DOHH2 (cell line): Measurements from ENCODE around the gene ADCY1.
"Not testable (repeated sequence)": the region's sequence is repeated elsewhere in the genome, so short reads cannot be mapped to it uniquely, and the experiment has no call there.

Experiments
- H3F3A ChIP-seq: fragments of 200-600 bp; sonication (generic), shearing (Covaris generic); 2 replicates; pipeline ENCODE4 v1.6.0; 2016; ENCODE audit warnings: antibody characterized with exemption, mild to moderate bottlenecking; ENCODE audit not compliant: control insufficient read depth, insufficient read depth
- H3K27ac ChIP-seq: fragments of 200-600 bp; sonication (generic); 2 replicates; pipeline ENCODE4 v1.5.1; 2014; ENCODE audit warnings: low read depth, mild to moderate bottlenecking, low read length, moderate library complexity
- H3K27me3 ChIP-seq: fragments of 200-600 bp; sonication (generic); 2 replicates; pipeline ENCODE4 v1.6.1; 2014; ENCODE audit warnings: mild to moderate bottlenecking, low read length, mixed read lengths; ENCODE audit not compliant: control insufficient read depth
- H3K36me3 ChIP-seq: fragments of 200-600 bp; sonication (generic); 2 replicates; pipeline ENCODE4 v1.6.1; 2014; ENCODE audit warnings: mild to moderate bottlenecking, low read length, moderate library complexity, mixed read lengths; ENCODE audit not compliant: control insufficient read depth
- H3K4me1 ChIP-seq: fragments of 200-600 bp; sonication (generic); 2 replicates; pipeline ENCODE4 v1.6.1; 2014; ENCODE audit warnings: mild to moderate bottlenecking, low read length, mixed read lengths; ENCODE audit not compliant: control insufficient read depth
- H3K4me2 ChIP-seq: fragments of 200-600 bp; sonication (generic); 2 replicates; pipeline ENCODE4 v1.6.0; 2014; ENCODE audit warnings: mild to moderate bottlenecking, low read length, moderate library complexity
- H3K4me3 ChIP-seq: fragments of 200-600 bp; sonication (generic); 2 replicates; pipeline ENCODE4 v1.5.1; 2014; ENCODE audit warnings: mild to moderate bottlenecking, low read length, mixed read lengths
- H3K79me2 ChIP-seq: fragments of 200-600 bp; sonication (generic); 2 replicates; pipeline ENCODE4 v1.6.1; 2014; ENCODE audit warnings: mild to moderate bottlenecking, low read length, mixed read lengths; ENCODE audit not compliant: control insufficient read depth
- H3K9me2 ChIP-seq: fragments of 200-600 bp; sonication (generic); replicated peaks from 2 replicates; pipeline ENCODE4 v1.6.1; 2014; ENCODE audit warnings: mild to moderate bottlenecking, low read length, mixed read lengths; ENCODE audit not compliant: control insufficient read depth
- H3K9me3 ChIP-seq: fragments of 200-600 bp; sonication (generic); 2 replicates; pipeline ENCODE4 v1.6.1; 2014; ENCODE audit warnings: antibody characterized with exemption, low read length, mixed read lengths; ENCODE audit not compliant: control insufficient read depth, insufficient read depth
- H4K20me1 ChIP-seq: fragments of 200-600 bp; sonication (generic); 2 replicates; pipeline ENCODE4 v1.6.0; 2014; ENCODE audit warnings: low read depth, mild to moderate bottlenecking, antibody characterized with exemption, low read length, moderate library complexity; ENCODE audit not compliant: control insufficient read depth, insufficient read depth
- CTCF ChIP-seq: fragments of 200-600 bp; sonication (generic); IDR thresholded peaks from one replicate; pipeline ENCODE4 v1.5.1; 2014; ENCODE audit warnings: antibody characterized with exemption, mild to moderate bottlenecking, low read depth, low read length; ENCODE audit not compliant: poor library complexity, severe bottlenecking
- EZH2phosphoT487 ChIP-seq: fragments of 200-600 bp; sonication (generic); IDR thresholded peaks from 2 replicates; pipeline ENCODE4 v1.6.1; 2017; ENCODE audit warnings: borderline replicate concordance, mild to moderate bottlenecking, antibody characterized with exemption, low read length, moderate library complexity, mixed read lengths

ADCY1 gene

GRCh38 chr7:45543473-45543872, 30.7 kb upstream of the ADCY1 start:
- no peak for TF ChIP-seq EZH2phosphoT487
- no peak for TF ChIP-seq CTCF
- Histone ChIP-seq H3K4me3 (no peak overlapping the region), H3K79me2 (no peaks in the 10 kb centered on the region), H3K9me3 (peaks cover 6% of the 10 kb centered on the region; the same call in 1 of the 2 replicates), H3K4me2 (no peak overlapping the region), H3F3A (no peaks in the 10 kb centered on the region), H3K36me3 (no peaks in the 10 kb centered on the region), H4K20me1 (no peaks in the 10 kb centered on the region), H3K4me1 (no peaks in the 10 kb centered on the region), H3K27ac (no peak overlapping the region), H3K9me2 (no peaks in the 10 kb centered on the region), H3K27me3 (peaks cover 10% of the 10 kb centered on the region)

GRCh38 chr7:45545105-45545710, 29.0 kb upstream of the ADCY1 start:
- not testable (repeated sequence) for H3K36me3 ChIP-seq, H3K79me2 ChIP-seq, H3K4me2 ChIP-seq, H3K4me3 ChIP-seq, H3K4me1 ChIP-seq, H4K20me1 ChIP-seq, H3K9me2 ChIP-seq, H3K27ac ChIP-seq, H3F3A ChIP-seq, H3K9me3 ChIP-seq
- peaks cover 10% of the 10 kb centered on the region for H3K27me3 ChIP-seq

GRCh38 chr7:45548917-45549316, 25.3 kb upstream of the ADCY1 start:
- H3K4me1 ChIP-seq, H3K9me3 ChIP-seq, H3F3A ChIP-seq, H3K27me3 ChIP-seq, H3K36me3 ChIP-seq, H4K20me1 ChIP-seq, H3K4me3 ChIP-seq, H3K79me2 ChIP-seq, H3K9me2 ChIP-seq, H3K27ac ChIP-seq, H3K4me2 ChIP-seq: not testable (repeated sequence)

- H3K4me3 ChIP-seq, result no peak overlapping the region
- H3K36me3 ChIP-seq, result no peaks in the 10 kb centered on the region
- no peaks in the 10 kb centered on the region for H4K20me1 ChIP-seq
- no peaks in the 10 kb centered on the region for H3K4me1 ChIP-seq
- H3K27me3 ChIP-seq, result no peaks in the 10 kb centered on the region
- no peaks in the 10 kb centered on the region for H3K9me2 ChIP-seq
- no peak overlapping the region for H3K4me2 ChIP-seq
- H3K79me2 ChIP-seq, result no peaks in the 10 kb centered on the region
- no peaks in the 10 kb centered on the region for H3F3A ChIP-seq
- no peak overlapping the region for H3K27ac ChIP-seq
- H3K9me3 ChIP-seq, result 0 out of 2 replicates have a peak, but pooled peaks cover 3% of the 10 kb centered on the region
- TF ChIP-seq EZH2phosphoT487 (no peak), CTCF (no peak)
Measured at GRCh38 chr7:45563401-45563800, 10.8 kb upstream of the ADCY1 start.
